Measurements from ENCODE around the gene ORC4.
"Not testable (repeated sequence)": the region's sequence is repeated elsewhere in the genome, so short reads cannot be mapped to it uniquely, and the experiment has no call there.

The ORC4 gene

DNA sequence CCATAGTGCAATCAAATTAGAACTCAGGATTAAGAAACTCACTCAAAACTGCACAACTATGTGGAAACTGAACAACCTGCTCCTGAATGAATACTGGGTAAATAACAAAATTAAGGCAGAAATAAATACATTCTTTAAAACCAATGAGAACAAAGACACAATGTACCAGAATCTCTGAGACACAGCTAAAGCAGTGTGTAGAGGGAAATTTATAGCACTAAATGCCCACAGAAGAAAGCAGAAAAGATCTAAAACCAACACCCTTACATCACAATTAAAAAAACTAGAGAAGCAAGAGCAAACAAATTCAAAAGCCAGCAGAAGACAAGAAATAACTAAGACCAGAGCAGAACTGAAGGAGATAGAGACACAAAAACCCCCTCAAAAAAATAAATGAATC lies 18.1 kb downstream of the ORC4 start:
- H3K27me3 ChIP-seq (replicated peaks in 2 of 5; ENCODE audit: control insufficient read depth in 4 of 5, insufficient read depth in 5 of 5, low read length in 4 of 5); CTCF ChIA-PET; H3K4me3 ChIP-seq (ENCODE audit: control insufficient read depth in 1 of 7, extremely low read depth in 1 of 7, insufficient read depth in 4 of 7, low read depth in 2 of 7, low read length in 6 of 7); DNase-seq; H3K27ac ChIP-seq (ENCODE audit: insufficient read depth in 1 of 2, low read depth in 1 of 2, low read length in 2 of 2, poor library complexity in 1 of 2, severe bottlenecking in 2 of 2); H3K4me1 ChIP-seq (ENCODE audit: control extremely low read depth in 1 of 4, control insufficient read depth in 4 of 4, insufficient read depth in 4 of 4, low read length in 3 of 4); POLR2A ChIA-PET: not testable (repeated sequence)
- H3K9me3 ChIP-seq (ENCODE audit: control extremely low read depth in 1 of 5, control insufficient read depth in 4 of 5, insufficient read depth in 2 of 5, low read depth in 1 of 5, low read length in 4 of 5) = peaks cover 0 to 14% (median 5%) of the 10 kb centered on the region in 5 experiments
- H3K36me3 ChIP-seq (ENCODE audit: control insufficient read depth in 4 of 4, insufficient read depth in 4 of 4, low read length in 3 of 4) = peaks cover 4 to 12% (median 9%) of the 10 kb centered on the region in 4 experiments

DNA sequence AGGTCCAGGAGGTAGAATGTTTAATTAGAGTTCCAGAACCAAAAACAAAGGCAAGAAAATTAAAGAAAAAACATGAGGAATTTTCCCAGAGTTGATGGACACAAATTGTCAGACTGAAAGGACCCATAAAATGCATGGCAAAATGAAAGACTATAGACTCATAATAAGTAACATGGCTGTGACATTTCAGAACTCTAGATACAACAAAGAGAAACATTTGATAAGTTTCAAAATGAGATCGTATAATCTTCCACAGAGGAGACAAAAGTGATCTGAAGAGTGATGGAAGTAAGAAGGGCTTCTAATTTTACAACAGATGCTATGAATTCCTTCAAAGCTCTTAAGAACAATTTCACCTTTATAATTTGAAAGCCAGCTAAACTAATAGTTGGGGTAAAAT lies 20.4 kb downstream of the ORC4 start:
- DNase-seq = no peak
- peaks cover 3 to 16% (median 12%) of the 10 kb centered on the region in 4 experiments for H3K36me3 ChIP-seq (ENCODE audit: control insufficient read depth in 4 of 4, insufficient read depth in 4 of 4, low read length in 3 of 4)
- no peak overlapping the region for H3K4me3 ChIP-seq (ENCODE audit: control insufficient read depth in 1 of 7, extremely low read depth in 1 of 7, insufficient read depth in 4 of 7, low read depth in 2 of 7, low read length in 6 of 7)
- H3K9me3 ChIP-seq (ENCODE audit: control extremely low read depth in 1 of 5, control insufficient read depth in 4 of 5, insufficient read depth in 2 of 5, low read depth in 1 of 5, low read length in 4 of 5) = peaks cover 0 to 18% (median 6%) of the 10 kb centered on the region in 5 experiments
- POLR2A ChIA-PET = no interaction called here
- no peaks in the 10 kb centered on the region for H3K4me1 ChIP-seq (ENCODE audit: control extremely low read depth in 1 of 4, control insufficient read depth in 4 of 4, insufficient read depth in 4 of 4, low read length in 3 of 4)
- H3K27me3 ChIP-seq (replicated peaks in 2 of 5; ENCODE audit: control insufficient read depth in 4 of 5, insufficient read depth in 5 of 5, low read length in 4 of 5) = no peaks in the 10 kb centered on the region
- CTCF ChIA-PET = interaction anchor here (1.3 kb wide), 1 partner anchor 510 kb away, joined by 4 read pairs; no protein-coding TSS in a partner anchor
- WGBS (ENCODE audit: insufficient coverage) = no CpG with 5 or more reads among the region's 1 CpG
- H3K27ac ChIP-seq (ENCODE audit: insufficient read depth in 1 of 2, low read depth in 1 of 2, low read length in 2 of 2, poor library complexity in 1 of 2, severe bottlenecking in 2 of 2) = no peak overlapping the region

DNA sequence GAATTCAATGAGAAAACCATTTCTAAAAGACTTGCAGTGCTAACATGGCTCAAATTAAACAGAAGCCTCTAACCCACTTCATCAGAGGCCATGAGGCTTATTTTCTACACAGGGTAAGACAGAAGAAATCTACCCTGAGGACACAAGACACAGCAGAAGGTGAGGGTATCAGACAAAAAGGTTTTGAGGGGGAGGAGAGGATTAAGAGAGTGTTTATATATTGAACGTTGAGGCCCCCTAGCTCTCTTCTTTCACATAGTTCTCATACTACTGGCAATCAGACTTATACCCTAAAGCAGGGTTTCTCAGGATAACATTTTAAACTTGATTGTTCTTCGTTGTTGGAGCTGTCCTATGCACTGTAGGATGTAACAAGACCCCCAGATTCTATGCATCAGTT lies 21.4 kb downstream of the ORC4 start:
- no peaks in the 10 kb centered on the region for H3K4me1 ChIP-seq (ENCODE audit: control extremely low read depth in 1 of 4, control insufficient read depth in 4 of 4, insufficient read depth in 4 of 4, low read length in 3 of 4)
- H3K4me3 ChIP-seq (ENCODE audit: control insufficient read depth in 1 of 7, extremely low read depth in 1 of 7, insufficient read depth in 4 of 7, low read depth in 2 of 7, low read length in 6 of 7) = no peak overlapping the region
- no peaks in the 10 kb centered on the region for H3K27me3 ChIP-seq (replicated peaks in 2 of 5; ENCODE audit: control insufficient read depth in 4 of 5, insufficient read depth in 5 of 5, low read length in 4 of 5)
- DNase-seq = no peak
- peaks cover 4 to 17% (median 15%) of the 10 kb centered on the region in 4 experiments for H3K36me3 ChIP-seq (ENCODE audit: control insufficient read depth in 4 of 4, insufficient read depth in 4 of 4, low read length in 3 of 4)
- ChIA-PET POLR2A (no interaction called here), CTCF (interaction anchor here (1.2 to 2.1 kb wide), 3 partner anchors 9 to 511 kb away, joined by 3 to 6 read pairs (median 4); no protein-coding TSS in a partner anchor)
- peaks cover 0 to 21% (median 5%) of the 10 kb centered on the region in 5 experiments for H3K9me3 ChIP-seq (ENCODE audit: control extremely low read depth in 1 of 5, control insufficient read depth in 4 of 5, insufficient read depth in 2 of 5, low read depth in 1 of 5, low read length in 4 of 5)
- H3K27ac ChIP-seq (ENCODE audit: insufficient read depth in 1 of 2, low read depth in 1 of 2, low read length in 2 of 2, poor library complexity in 1 of 2, severe bottlenecking in 2 of 2) = no peak overlapping the region
- 100% methylated on average over 1 of the region's 2 CpGs for WGBS (ENCODE audit: insufficient coverage)

DNA sequence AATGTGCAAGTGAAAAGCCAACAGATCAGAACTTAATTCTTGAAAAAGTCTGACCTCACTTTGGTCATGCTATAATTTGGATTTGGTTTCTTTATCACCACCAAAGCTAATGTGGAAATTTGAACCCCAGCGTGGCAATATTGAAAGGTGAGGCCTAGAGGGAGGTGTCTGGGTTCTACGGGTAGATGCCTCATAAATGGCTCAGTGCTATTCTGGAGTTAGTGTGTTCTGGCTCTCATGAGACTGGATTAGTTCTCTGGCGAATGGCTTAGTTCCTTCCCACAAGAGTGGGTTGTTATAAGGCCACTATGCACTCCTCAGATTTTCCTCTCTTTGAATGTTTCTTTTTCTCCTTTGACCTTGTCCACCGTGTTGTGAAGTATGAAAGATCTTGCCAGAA lies 22.3 kb downstream of the ORC4 start:
- CTCF ChIA-PET = interaction anchor here (0.9 to 2.1 kb wide), 2 partner anchors 10 to 19 kb away, joined by 3 to 6 read pairs; no protein-coding TSS in a partner anchor
- Histone ChIP-seq H3K27ac (ENCODE audit: insufficient read depth in 1 of 2, low read depth in 1 of 2, low read length in 2 of 2, poor library complexity in 1 of 2, severe bottlenecking in 2 of 2) (no peak overlapping the region), H3K27me3 (replicated peaks in 2 of 5; ENCODE audit: control insufficient read depth in 4 of 5, insufficient read depth in 5 of 5, low read length in 4 of 5) (no peaks in the 10 kb centered on the region), H3K4me1 (ENCODE audit: control extremely low read depth in 1 of 4, control insufficient read depth in 4 of 4, insufficient read depth in 4 of 4, low read length in 3 of 4) (no peaks in the 10 kb centered on the region), H3K4me3 (ENCODE audit: control insufficient read depth in 1 of 7, extremely low read depth in 1 of 7, insufficient read depth in 4 of 7, low read depth in 2 of 7, low read length in 6 of 7) (no peak overlapping the region), H3K36me3 (ENCODE audit: control insufficient read depth in 4 of 4, insufficient read depth in 4 of 4, low read length in 3 of 4) (peaks cover 4 to 17% (median 15%) of the 10 kb centered on the region in 4 experiments), H3K9me3 (ENCODE audit: control extremely low read depth in 1 of 5, control insufficient read depth in 4 of 5, insufficient read depth in 2 of 5, low read depth in 1 of 5, low read length in 4 of 5) (peaks cover 0 to 19% (median 5%) of the 10 kb centered on the region in 5 experiments)
- POLR2A ChIA-PET = no interaction called here
- DNase-seq = no peak
- WGBS (ENCODE audit: insufficient coverage) = 100% methylated on average over 3 of the region's 4 CpGs

DNA sequence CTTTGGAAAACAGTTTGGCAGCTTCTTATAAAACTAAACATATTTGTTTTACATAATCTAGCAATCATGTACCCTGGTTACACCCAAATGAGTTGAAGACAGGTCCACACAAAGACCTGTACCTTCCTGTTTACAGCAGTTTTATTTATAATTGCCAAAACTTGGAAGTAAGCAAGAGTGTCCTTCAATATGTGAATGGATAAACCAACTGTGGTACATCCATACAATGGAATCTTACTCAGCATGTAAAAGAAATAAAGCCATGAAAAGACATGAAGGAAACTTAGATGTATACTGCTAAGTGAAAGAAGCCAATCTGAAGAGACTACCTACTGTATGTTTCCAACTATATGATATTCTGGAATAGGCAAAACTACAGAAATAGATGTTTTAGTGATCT lies 23.7 kb downstream of the ORC4 start:
- Histone ChIP-seq H3K9me3 (ENCODE audit: control extremely low read depth in 1 of 5, control insufficient read depth in 4 of 5, insufficient read depth in 2 of 5, low read depth in 1 of 5, low read length in 4 of 5) (peaks cover 0 to 17% (median 5%) of the 10 kb centered on the region in 5 experiments), H3K36me3 (ENCODE audit: control insufficient read depth in 4 of 4, insufficient read depth in 4 of 4, low read length in 3 of 4) (peaks cover 4 to 17% (median 15%) of the 10 kb centered on the region in 4 experiments), H3K27me3 (replicated peaks in 2 of 5; ENCODE audit: control insufficient read depth in 4 of 5, insufficient read depth in 5 of 5, low read length in 4 of 5) (no peaks in the 10 kb centered on the region), H3K27ac (ENCODE audit: insufficient read depth in 1 of 2, low read depth in 1 of 2, low read length in 2 of 2, poor library complexity in 1 of 2, severe bottlenecking in 2 of 2) (no peak overlapping the region), H3K4me1 (ENCODE audit: control extremely low read depth in 1 of 4, control insufficient read depth in 4 of 4, insufficient read depth in 4 of 4, low read length in 3 of 4) (no peaks in the 10 kb centered on the region), H3K4me3 (ENCODE audit: control insufficient read depth in 1 of 7, extremely low read depth in 1 of 7, insufficient read depth in 4 of 7, low read depth in 2 of 7, low read length in 6 of 7) (no peak overlapping the region)
- CTCF ChIA-PET = no interaction called here
- no peak for DNase-seq
- POLR2A ChIA-PET = no interaction called here

DNA sequence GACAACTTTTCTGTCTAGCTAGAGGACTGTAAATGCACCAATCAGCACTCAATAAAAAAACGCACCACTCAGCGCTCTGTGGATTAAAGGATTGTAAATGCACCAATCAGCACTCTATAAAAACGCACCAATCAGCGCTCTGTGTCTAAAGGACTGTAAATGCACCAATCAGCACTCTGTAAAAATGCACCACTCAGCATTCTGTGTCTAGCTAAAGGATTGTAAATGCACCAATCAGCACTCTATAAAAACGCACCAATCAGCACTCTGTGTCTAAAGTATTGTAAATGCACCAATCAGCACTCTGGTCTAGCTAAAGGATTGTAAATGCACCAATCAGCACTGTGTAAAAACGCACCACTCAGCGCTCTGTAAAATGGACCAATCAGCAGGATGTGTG lies 25.6 kb downstream of the ORC4 start:
- H3K4me3 ChIP-seq (ENCODE audit: control insufficient read depth in 1 of 7, extremely low read depth in 1 of 7, insufficient read depth in 4 of 7, low read depth in 2 of 7, low read length in 6 of 7); CTCF ChIA-PET; H3K4me1 ChIP-seq (ENCODE audit: control extremely low read depth in 1 of 4, control insufficient read depth in 4 of 4, insufficient read depth in 4 of 4, low read length in 3 of 4); H3K27me3 ChIP-seq (replicated peaks in 2 of 5; ENCODE audit: control insufficient read depth in 4 of 5, insufficient read depth in 5 of 5, low read length in 4 of 5); DNase-seq; POLR2A ChIA-PET; H3K27ac ChIP-seq (ENCODE audit: insufficient read depth in 1 of 2, low read depth in 1 of 2, low read length in 2 of 2, poor library complexity in 1 of 2, severe bottlenecking in 2 of 2): not testable (repeated sequence)
- H3K36me3 ChIP-seq (ENCODE audit: control insufficient read depth in 4 of 4, insufficient read depth in 4 of 4, low read length in 3 of 4) = peaks cover 4 to 17% (median 15%) of the 10 kb centered on the region in 4 experiments
- 99% methylated on average over 7 of the region's 7 CpGs for WGBS (ENCODE audit: insufficient coverage)
- H3K9me3 ChIP-seq (ENCODE audit: control extremely low read depth in 1 of 5, control insufficient read depth in 4 of 5, insufficient read depth in 2 of 5, low read depth in 1 of 5, low read length in 4 of 5) = peaks cover 0 to 17% (median 5%) of the 10 kb centered on the region in 5 experiments

DNA sequence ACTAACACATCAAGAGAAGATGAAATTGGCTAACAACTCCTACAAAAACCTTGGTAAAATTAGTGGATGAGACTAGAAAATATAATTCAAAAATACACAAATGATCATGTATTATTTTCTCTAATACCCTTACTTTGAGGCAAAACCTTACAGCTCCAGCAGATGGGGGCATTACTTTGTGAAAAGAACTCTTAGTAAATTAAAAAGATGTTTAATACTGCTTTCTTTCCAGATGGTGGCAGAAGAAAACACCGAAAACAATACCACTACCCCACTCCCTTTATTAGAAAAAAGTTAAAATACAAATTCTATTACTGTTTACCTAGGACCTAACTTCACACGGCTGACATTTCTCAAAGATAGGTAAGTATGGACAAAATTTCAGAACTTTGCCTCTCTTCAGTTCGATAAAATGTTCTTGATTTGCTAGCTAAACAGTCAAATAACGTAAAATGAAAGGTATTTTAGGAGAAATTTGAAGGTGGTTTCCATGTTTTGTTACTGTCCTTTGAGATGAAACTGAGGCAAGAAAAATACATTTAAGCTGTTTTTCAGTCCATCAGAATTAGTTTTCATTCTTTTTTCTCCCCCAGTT lies 30.6 kb downstream of the ORC4 start:
- Histone ChIP-seq H3K27me3 (replicated peaks in 2 of 5; ENCODE audit: control insufficient read depth in 4 of 5, insufficient read depth in 5 of 5, low read length in 4 of 5) (no peaks in the 10 kb centered on the region), H3K4me1 (ENCODE audit: control extremely low read depth in 1 of 4, control insufficient read depth in 4 of 4, insufficient read depth in 4 of 4, low read length in 3 of 4) (peaks cover 0 to 6% (median 2%) of the 10 kb centered on the region in 4 experiments), H3K4me3 (ENCODE audit: control insufficient read depth in 1 of 7, extremely low read depth in 1 of 7, insufficient read depth in 4 of 7, low read depth in 2 of 7, low read length in 6 of 7) (no peak overlapping the region), H3K27ac (ENCODE audit: insufficient read depth in 1 of 2, low read depth in 1 of 2, low read length in 2 of 2, poor library complexity in 1 of 2, severe bottlenecking in 2 of 2) (peak overlapping the region in 1 of 2 experiments; percentile 52), H3K36me3 (ENCODE audit: control insufficient read depth in 4 of 4, insufficient read depth in 4 of 4, low read length in 3 of 4) (peaks cover 0 to 2% (median under 1%) of the 10 kb centered on the region in 4 experiments), H3K9me3 (ENCODE audit: control extremely low read depth in 1 of 5, control insufficient read depth in 4 of 5, insufficient read depth in 2 of 5, low read depth in 1 of 5, low read length in 4 of 5) (peaks cover 0 to 2% (median 0%) of the 10 kb centered on the region in 5 experiments)
- DNase-seq = peak; percentile 73 to 84 (median 79)
- whole genome bisulfite sequencing (ENCODE audit: insufficient coverage) = 100% methylated on average over 2 of the region's 4 CpGs
- ChIA-PET CTCF (interaction anchor here (0.6 to 4.3 kb wide), 24 partner anchors 8 to 1571 kb away, joined by 3 to 33 read pairs (median 4); partner anchors contain the start of genes MBD5 and ORC4), POLR2A (no interaction called here)

Measured in common myeloid progenitor, CD34-positive (primary cell).